ENCODE data around the gene SGO2.
"Not testable (repeated sequence)": the region's sequence is repeated elsewhere in the genome, so short reads cannot be mapped to it uniquely, and the experiment has no call there.

The SGO2 gene

GRCh38 chr2:200525551-200525881 lies 491 bp upstream of the SGO2 start:
- FAIRE-seq, result no peak

- no peak for FAIRE-seq
These were observed 2.2 kb downstream of the SGO2 start for GRCh38 chr2:200528228-200528627.

GRCh38 chr2:200533754-200534153 lies 7.7 kb downstream of the SGO2 start:
- FAIRE-seq, result peak; percentile 3

GRCh38 chr2:200534572-200534971 lies 8.6 kb downstream of the SGO2 start:
- peak; percentile 65 for FAIRE-seq

- no peak for FAIRE-seq
These were observed 12.1 kb downstream of the SGO2 start for GRCh38 chr2:200538139-200538538.

- no peak for FAIRE-seq
These were observed 14.8 kb downstream of the SGO2 start for GRCh38 chr2:200540793-200541192.

GRCh38 chr2:200566596-200566995 lies 40.6 kb downstream of the SGO2 start:
- not testable (repeated sequence) for FAIRE-seq

GRCh38 chr2:200567932-200568331 lies 41.9 kb downstream of the SGO2 start:
- no peak for FAIRE-seq

GRCh38 chr2:200575957-200576356 lies 50.0 kb downstream of the SGO2 start:
- peak; percentile 68 for FAIRE-seq

GRCh38 chr2:200577027-200577426 lies 51.0 kb downstream of the SGO2 start:
- no peak for FAIRE-seq

GRCh38 chr2:200578778-200579177 lies 52.8 kb downstream of the SGO2 start:
- FAIRE-seq, result no peak

GRCh38 chr2:200584639-200585038 lies 58.6 kb downstream of the SGO2 start:
- FAIRE-seq, result no peak

GRCh38 chr2:200585340-200585729 lies 59.3 kb downstream of the SGO2 start:
- FAIRE-seq, result no peak

GRCh38 chr2:200585730-200586643 lies 60.0 kb downstream of the SGO2 start, which contains the start of gene AOX1:
AOX1 (plus strand) TSS chr2:200586014; CDS start chr2:200586109, 95 bp downstream.
- no peak for FAIRE-seq

GRCh38 chr2:200586644-200586975 lies 60.6 kb downstream of the SGO2 start:
- FAIRE-seq, result no peak

- FAIRE-seq, result no peak
These were observed 61.1 kb downstream of the SGO2 start for GRCh38 chr2:200587007-200587616.

GRCh38 chr2:200588076-200588678 lies 62.2 kb downstream of the SGO2 start:
- no peak for FAIRE-seq

GRCh38 chr2:200590090-200590489 lies 64.1 kb downstream of the SGO2 start:
- no peak for FAIRE-seq

GRCh38 chr2:200591308-200591707 lies 65.3 kb downstream of the SGO2 start:
- no peak for FAIRE-seq

GRCh38 chr2:200592406-200593075 lies 66.5 kb downstream of the SGO2 start:
- no peak for FAIRE-seq

GRCh38 chr2:200593905-200594304 lies 67.9 kb downstream of the SGO2 start:
- FAIRE-seq, result no peak

- no peak for FAIRE-seq
These were observed 69.9 kb downstream of the SGO2 start for GRCh38 chr2:200595913-200596312.

- no peak for FAIRE-seq
These were observed 71.0 kb downstream of the SGO2 start for GRCh38 chr2:200596774-200597570.

Data from A204.1 (cell line).